ENCODE measurements around the gene PRKD3. TPM values are rescaled to one million over a fixed set of nuclear protein-coding genes. Genes with fewer than 3 reads are reported as not detected.

The PRKD3 gene
- polyA plus RNA-seq, 1 donor from 2014 or later = 5.9 TPM

- Histone ChIP-seq H3K27ac (ENCODE audit: low read length) (no peak overlapping the region), H3K79me2 (replicated peaks; ENCODE audit: insufficient read depth, low read length) (no peaks in the 10 kb centered on the region)
- TF ChIP-seq EP300 (conservative IDR thresholded peaks at IDR 0.05; ENCODE audit: poor library complexity, severe bottlenecking) = no peak
Measured at GRCh38 chr2:37333256-37333655, 8.6 kb upstream of the PRKD3 start.

GRCh38 chr2:37332560-37332959, 7.9 kb upstream of the PRKD3 start:
- no peaks in the 10 kb centered on the region for H3K79me2 ChIP-seq (replicated peaks; ENCODE audit: insufficient read depth, low read length)
- H3K9me2 ChIP-seq (ENCODE audit: insufficient read depth, low read length) = no peaks in the 10 kb centered on the region
- H3K27me3 ChIP-seq (ENCODE audit: insufficient read depth, low read depth, low read length) = no peaks in the 10 kb centered on the region
- H3K27ac ChIP-seq (ENCODE audit: low read length) = no peak overlapping the region
- H3F3A ChIP-seq (ENCODE audit: insufficient read depth, low read length, poor library complexity, severe bottlenecking) = no peaks in the 10 kb centered on the region
- no peak overlapping the region for H2AFZ ChIP-seq (ENCODE audit: low read depth, low read length)
- H3K9ac ChIP-seq (ENCODE audit: low read length) = no peak overlapping the region
- TF ChIP-seq POLR2AphosphoS5 (IDR thresholded peaks at IDR 0.05) (no peak), SMC3 (conservative IDR thresholded peaks at IDR 0.05; ENCODE audit: poor library complexity) (no peak), RAD21 (conservative IDR thresholded peaks at IDR 0.05) (no peak), REST (IDR thresholded peaks at IDR 0.05; ENCODE audit: borderline replicate concordance) (no peak), EZH2 (IDR thresholded peaks at IDR 0.05; ENCODE audit: borderline replicate concordance, insufficient read depth, low read length, poor library complexity, severe bottlenecking) (no peak)
- H3K9me3 ChIP-seq (ENCODE audit: low read length) = no peaks in the 10 kb centered on the region
- no peaks in the 10 kb centered on the region for H3K36me3 ChIP-seq (ENCODE audit: insufficient read depth, low read length)
- H4K20me1 ChIP-seq (ENCODE audit: insufficient read depth) = no peaks in the 10 kb centered on the region
- no peak overlapping the region for H3K4me2 ChIP-seq (ENCODE audit: low read length)
- H3K4me3 ChIP-seq (ENCODE audit: low read length) = no peak overlapping the region

More at GRCh38 chr2:37333256-37333655, 8.6 kb upstream of the PRKD3 start:
- H2AFZ ChIP-seq (ENCODE audit: low read depth, low read length) = no peak overlapping the region
- H3K4me3 ChIP-seq (ENCODE audit: low read length) = no peak overlapping the region
- no peaks in the 10 kb centered on the region for H3K9me2 ChIP-seq (ENCODE audit: insufficient read depth, low read length)
- H3K27me3 ChIP-seq (ENCODE audit: insufficient read depth, low read depth, low read length) = no peaks in the 10 kb centered on the region
- H3F3A ChIP-seq (ENCODE audit: insufficient read depth, low read length, poor library complexity, severe bottlenecking) = no peaks in the 10 kb centered on the region
- H3K36me3 ChIP-seq (ENCODE audit: insufficient read depth, low read length) = no peaks in the 10 kb centered on the region
- H3K9ac ChIP-seq (ENCODE audit: low read length) = no peak overlapping the region
- no peaks in the 10 kb centered on the region for H3K9me3 ChIP-seq (ENCODE audit: low read length)
- H4K20me1 ChIP-seq (ENCODE audit: insufficient read depth) = no peaks in the 10 kb centered on the region
- no peak overlapping the region for H3K4me2 ChIP-seq (ENCODE audit: low read length)

GRCh38 chr2:37330681-37331080, 6.0 kb upstream of the PRKD3 start:
- H3K9me3 ChIP-seq (ENCODE audit: low read length) = no peaks in the 10 kb centered on the region
- TF ChIP-seq SMC3 (conservative IDR thresholded peaks at IDR 0.05; ENCODE audit: poor library complexity) (no peak), EP300 (conservative IDR thresholded peaks at IDR 0.05; ENCODE audit: poor library complexity, severe bottlenecking) (no peak), POLR2AphosphoS5 (IDR thresholded peaks at IDR 0.05) (no peak), EZH2 (IDR thresholded peaks at IDR 0.05; ENCODE audit: borderline replicate concordance, insufficient read depth, low read length, poor library complexity, severe bottlenecking) (no peak), TAF1 (IDR thresholded peaks at IDR 0.05; ENCODE audit: low read depth) (no peak), RAD21 (conservative IDR thresholded peaks at IDR 0.05) (no peak), CTCF (IDR thresholded peaks at IDR 0.05; ENCODE audit: poor library complexity, severe bottlenecking) (no peak), MXI1 (conservative IDR thresholded peaks at IDR 0.05; ENCODE audit: poor library complexity, severe bottlenecking) (no peak), REST (IDR thresholded peaks at IDR 0.05; ENCODE audit: borderline replicate concordance) (no peak)
- H3K36me3 ChIP-seq (ENCODE audit: insufficient read depth, low read length) = no peaks in the 10 kb centered on the region
- no peaks in the 10 kb centered on the region for H3K9me2 ChIP-seq (ENCODE audit: insufficient read depth, low read length)
- no peaks in the 10 kb centered on the region for H4K20me1 ChIP-seq (ENCODE audit: insufficient read depth)
- H3K79me2 ChIP-seq (replicated peaks; ENCODE audit: insufficient read depth, low read length) = no peaks in the 10 kb centered on the region
- no peak overlapping the region for H3K27ac ChIP-seq (ENCODE audit: low read length)
- H3K27me3 ChIP-seq (ENCODE audit: insufficient read depth, low read depth, low read length) = peaks cover 12% of the 10 kb centered on the region
- H3K4me3 ChIP-seq (ENCODE audit: low read length) = no peak overlapping the region
- no peak overlapping the region for H3K4me2 ChIP-seq (ENCODE audit: low read length)
- H2AFZ ChIP-seq (ENCODE audit: low read depth, low read length) = no peak overlapping the region
- no peak overlapping the region for H3K9ac ChIP-seq (ENCODE audit: low read length)
- H3F3A ChIP-seq (ENCODE audit: insufficient read depth, low read length, poor library complexity, severe bottlenecking) = no peaks in the 10 kb centered on the region

Measured in neural cell (in vitro differentiated cells).